Chondrocyte (in vitro differentiated cells): ENCODE results near the gene NRG2. TPM values are rescaled to one million over a fixed set of nuclear protein-coding genes. Genes with fewer than 3 reads are reported as not detected.

Experiments
- DNase-seq: peaks from one replicate; pipeline ENCODE4 v3.0.0; 2021; ENCODE audit warnings: mixed read lengths, low spot score
- H3K27ac Mint-ChIP-seq: one replicate; pipeline ENCODE4 v1.8.0; 2021; ENCODE audit warnings: mild to moderate bottlenecking, moderate library complexity, mixed read lengths; ENCODE audit not compliant: unreplicated experiment
- H3K27me3 Mint-ChIP-seq: 2 replicates; pipeline ENCODE4 v1.8.0; 2021; ENCODE audit warnings: low read depth, mixed read lengths
- H3K36me3 Mint-ChIP-seq: 2 replicates; pipeline ENCODE4 v1.8.0; 2021; ENCODE audit warnings: low read depth, mixed read lengths
- H3K4me1 Mint-ChIP-seq: 2 replicates; pipeline ENCODE4 v1.8.0; 2021; ENCODE audit warnings: low read depth, mild to moderate bottlenecking, mixed read lengths
- H3K4me3 Mint-ChIP-seq: one replicate; pipeline ENCODE4 v1.8.0; 2021; ENCODE audit warnings: mild to moderate bottlenecking, moderate library complexity, mixed read lengths; ENCODE audit not compliant: unreplicated experiment
- H3K9me3 Mint-ChIP-seq: 2 replicates; pipeline ENCODE4 v1.8.0; 2021; ENCODE audit warnings: low read depth, mixed read lengths
- CTCF ChIP-seq: fragments of 200-600 bp; sonication (generic); IDR thresholded peaks from 2 replicates; pipeline ENCODE4 v1.5.0; 2021; ENCODE audit warnings: antibody characterized with exemption, mild to moderate bottlenecking, moderate library complexity
- total RNA-seq: library from RNA; stranded (reverse); gene quantifications from 3 replicates; pipeline ENCODE4 v1.2.1, GENCODE V29; 2021

The NRG2 gene
- total RNA-seq, 1 donor from 2014 or later: 0.27 TPM

- Mint-ChIP-seq H3K4me1 (peaks cover under 1% of the 10 kb centered on the region), H3K9me3 (no peaks in the 10 kb centered on the region), H3K36me3 (no peaks in the 10 kb centered on the region), H3K4me3 (no peak overlapping the region), H3K27ac (no peak overlapping the region), H3K27me3 (peaks cover 33% of the 10 kb centered on the region)
- DNase-seq: no peak
- no peak for TF ChIP-seq CTCF
These were observed 134.3 kb downstream of the NRG2 start for GRCh38 chr5:139908749-139909148.

- no peak for TF ChIP-seq CTCF
- H3K4me3 Mint-ChIP-seq: no peak overlapping the region
- no peak for DNase-seq
- H3K27ac Mint-ChIP-seq: no peak overlapping the region
- peaks cover 7% of the 10 kb centered on the region for H3K4me1 Mint-ChIP-seq
- peaks cover 38% of the 10 kb centered on the region for H3K27me3 Mint-ChIP-seq
- no peaks in the 10 kb centered on the region for H3K36me3 Mint-ChIP-seq
- H3K9me3 Mint-ChIP-seq: no peaks in the 10 kb centered on the region
These were observed 136.4 kb downstream of the NRG2 start for GRCh38 chr5:139906661-139907060.

- H3K36me3 Mint-ChIP-seq: no peaks in the 10 kb centered on the region
- peaks cover 37% of the 10 kb centered on the region for H3K27me3 Mint-ChIP-seq
- TF ChIP-seq CTCF: no peak
- H3K4me3 Mint-ChIP-seq: no peak overlapping the region
- DNase-seq: no peak
- H3K4me1 Mint-ChIP-seq: peaks cover 7% of the 10 kb centered on the region
- no peak overlapping the region for H3K27ac Mint-ChIP-seq
- no peaks in the 10 kb centered on the region for H3K9me3 Mint-ChIP-seq
These were observed 138.1 kb downstream of the NRG2 start for GRCh38 chr5:139904816-139905661.

GRCh38 chr5:139904566-139904815, 138.6 kb downstream of the NRG2 start:
- H3K36me3 Mint-ChIP-seq: no peaks in the 10 kb centered on the region
- no peak for DNase-seq

More at GRCh38 chr5:139904566-139904815, 138.6 kb downstream of the NRG2 start:
- no peak for TF ChIP-seq CTCF
- H3K27me3 Mint-ChIP-seq: peaks cover 41% of the 10 kb centered on the region
- peaks cover 7% of the 10 kb centered on the region for H3K4me1 Mint-ChIP-seq
- H3K4me3 Mint-ChIP-seq: no peak overlapping the region
- H3K27ac Mint-ChIP-seq: no peak overlapping the region
- no peaks in the 10 kb centered on the region for H3K9me3 Mint-ChIP-seq
